NCI-H82 treated with DMSO at 0.1 percent for 48 hours (cell line): ENCODE results near the gene SNPH.
"Not testable (repeated sequence)": the region's sequence is repeated elsewhere in the genome, so short reads cannot be mapped to it uniquely, and the experiment has no call there.

Experiments used
- DNase-seq: peaks from one replicate; lab custom pipeline; 2025; ENCODE audit not compliant: unreplicated experiment; lab: John Stamatoyannopoulos, UW

SNPH gene

GRCh38 chr20:1266167-1266973 is at the start of gene SNPH:
SNPH (plus strand) TSS chr20:1266294; CDS start chr20:1296240, 29,946 bp downstream.
- peak; percentile 20 for DNase-seq

GRCh38 chr20:1216527-1217427 is 49.3 kb upstream of the SNPH start:
- DNase-seq: not testable (repeated sequence)

DNA sequence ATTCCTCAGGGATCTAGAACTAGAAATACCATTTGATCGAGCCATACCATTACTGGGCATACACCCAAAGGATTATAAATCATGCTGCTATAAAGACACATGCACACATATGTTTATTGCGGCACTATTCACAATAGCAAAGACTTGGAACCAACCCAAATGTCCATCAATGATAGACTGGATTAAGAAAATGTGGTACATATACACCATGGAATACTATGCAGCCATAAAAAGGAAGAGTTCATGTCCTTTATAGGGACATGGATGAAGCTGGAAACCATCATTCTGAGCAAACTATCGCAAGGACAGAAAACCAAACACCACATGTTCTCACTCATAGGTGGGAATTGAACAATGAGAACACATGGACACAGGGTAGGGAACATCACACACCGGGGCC is 43.3 kb upstream of the SNPH start:
- DNase-seq: not testable (repeated sequence)

DNA sequence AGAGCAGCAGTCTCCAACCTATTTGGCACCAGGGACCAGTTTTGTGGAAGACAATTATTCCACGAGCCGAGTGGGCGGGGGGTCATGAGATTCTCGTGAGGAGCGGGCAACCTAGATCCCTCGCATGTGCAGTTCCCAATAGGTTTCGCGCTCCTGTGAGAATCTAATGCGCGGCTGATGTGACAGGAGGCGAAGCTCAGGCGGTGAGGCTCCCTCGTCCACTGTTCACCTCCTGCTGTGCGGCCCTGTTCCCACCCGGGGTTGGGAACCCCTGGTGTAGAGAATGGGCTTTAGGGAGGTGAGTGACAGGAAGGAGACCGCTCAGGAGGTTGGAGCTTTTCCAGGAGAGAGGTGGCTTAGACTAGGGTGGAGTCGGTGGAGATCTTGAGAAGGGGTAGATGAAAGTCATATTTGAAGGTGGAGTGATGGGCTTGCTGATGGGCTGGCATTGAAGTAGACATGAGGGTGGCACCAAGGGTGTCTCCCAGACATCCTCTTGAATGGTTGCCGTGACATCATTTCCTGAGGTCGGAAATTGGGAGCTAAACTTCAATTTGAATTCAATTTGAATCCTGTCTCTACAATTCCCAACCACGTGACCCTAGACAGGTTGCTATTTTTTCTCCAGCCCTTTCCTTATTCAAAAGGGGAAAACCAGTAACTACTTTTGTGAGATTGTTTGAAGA is 41.7 kb upstream of the SNPH start:
- DNase-seq: no peak

GRCh38 chr20:1225263-1225782 is 40.8 kb upstream of the SNPH start:
- peak; percentile 51 for DNase-seq

DNA sequence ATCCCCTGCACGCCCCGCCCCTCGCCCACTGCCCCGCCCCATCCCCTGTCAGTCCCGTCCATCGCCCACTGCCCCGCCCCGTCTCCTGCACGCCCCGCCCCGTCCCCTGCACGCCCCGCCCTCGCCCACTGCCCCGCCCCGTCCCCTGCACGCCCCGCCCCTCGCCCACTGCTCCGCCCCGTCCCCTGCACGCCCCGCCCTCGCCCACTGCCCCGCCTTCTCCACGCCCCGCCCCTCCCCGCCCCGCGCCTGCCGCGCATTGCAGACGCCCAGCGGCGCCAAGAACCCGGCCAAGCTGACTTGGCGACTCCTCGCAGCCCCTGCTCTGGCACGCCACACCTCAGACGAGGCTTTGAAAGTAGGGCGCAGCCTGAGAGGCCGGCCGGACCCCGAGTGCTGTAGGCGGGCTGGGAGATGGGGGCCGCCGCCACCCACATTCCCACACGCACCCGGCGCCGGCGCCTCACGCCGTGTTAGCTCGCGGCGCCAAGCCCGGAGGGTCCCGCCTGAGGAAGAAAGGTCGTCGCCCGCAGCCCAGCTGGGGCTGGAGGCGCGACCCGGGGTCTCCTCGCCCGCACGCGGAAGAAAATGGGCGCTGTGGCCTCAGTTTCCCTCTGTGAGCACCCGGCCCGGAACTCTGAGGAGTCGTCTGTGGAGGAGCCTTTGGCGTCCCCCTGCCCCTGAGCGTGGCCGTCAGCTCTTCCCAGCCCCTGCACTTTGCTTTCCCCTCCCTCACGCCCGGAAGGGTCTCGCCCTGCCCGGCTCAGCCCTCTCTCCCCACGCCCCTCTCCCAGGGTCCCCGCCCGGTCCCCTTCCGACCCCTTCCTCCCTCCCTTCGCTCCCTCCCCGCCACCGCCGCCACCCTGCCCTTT is 40.1 kb upstream of the SNPH start, which contains the start of gene RAD21L1:
Gene RAD21L1, plus strand, starts transcription at position 262 of the 872 bp plus-strand sequence. CDS start 2,410 bp downstream, outside the sequence.
- DNase-seq: peak; percentile 46

DNA sequence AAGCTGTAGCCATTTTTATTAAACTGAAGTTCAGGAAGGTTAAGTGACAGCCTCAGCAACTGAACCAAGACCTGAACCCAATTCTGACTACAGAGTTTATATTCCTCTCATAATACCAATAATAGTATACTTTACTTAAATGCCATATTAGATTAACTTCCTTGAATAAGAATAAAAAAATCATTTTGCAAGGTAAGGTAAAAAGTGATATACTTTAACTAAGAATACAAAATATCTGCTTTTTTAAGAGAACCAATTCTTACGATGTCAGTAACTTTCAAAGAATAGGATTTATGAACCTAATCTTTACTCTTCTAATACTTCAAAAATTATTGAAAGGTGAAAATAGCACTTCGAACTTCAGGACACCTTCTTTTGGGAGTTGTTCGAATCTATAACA is 36.6 kb upstream of the SNPH start:
- DNase-seq: no peak

GRCh38 chr20:1232286-1233111 is 33.6 kb upstream of the SNPH start:
- DNase-seq: no peak

DNA sequence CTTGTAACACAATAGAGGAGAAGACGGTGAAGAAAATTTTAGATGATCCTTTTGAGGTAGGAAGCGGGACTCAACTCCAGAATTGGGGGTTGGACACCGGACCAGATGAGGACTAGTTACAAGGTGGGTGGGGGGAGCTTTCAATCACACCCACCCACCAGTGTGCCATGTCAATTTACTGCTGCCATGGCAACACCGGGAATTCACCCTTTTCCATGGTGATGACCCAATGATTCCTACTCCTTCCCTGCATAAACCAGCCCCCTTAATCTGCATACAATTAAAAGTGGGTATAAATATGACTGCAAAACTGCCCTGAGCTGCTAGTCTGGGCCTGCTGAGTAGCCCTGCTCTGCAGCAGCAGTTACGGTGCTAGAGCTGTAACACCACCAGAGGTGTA is 25.5 kb upstream of the SNPH start:
- DNase-seq: no peak

DNA sequence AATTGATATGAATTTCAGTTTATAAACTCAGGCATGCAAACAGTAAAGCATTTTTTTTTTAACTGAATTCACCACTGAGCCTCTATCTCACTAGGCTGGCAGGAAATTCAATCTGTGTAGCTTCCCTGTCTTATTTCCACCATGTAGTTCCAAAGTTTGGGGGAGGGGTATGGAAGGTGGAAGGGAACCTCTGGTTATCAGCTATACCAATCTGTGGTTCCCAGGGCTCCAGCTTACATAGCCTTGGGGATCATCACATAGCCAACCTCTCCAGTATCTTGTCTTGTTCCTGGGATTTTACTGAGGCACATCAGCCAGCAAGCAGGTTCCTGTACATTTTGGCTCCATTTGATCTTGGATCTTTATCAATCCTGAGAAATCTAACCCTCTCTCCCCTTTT is 24.6 kb upstream of the SNPH start:
- DNase-seq: no peak

DNA sequence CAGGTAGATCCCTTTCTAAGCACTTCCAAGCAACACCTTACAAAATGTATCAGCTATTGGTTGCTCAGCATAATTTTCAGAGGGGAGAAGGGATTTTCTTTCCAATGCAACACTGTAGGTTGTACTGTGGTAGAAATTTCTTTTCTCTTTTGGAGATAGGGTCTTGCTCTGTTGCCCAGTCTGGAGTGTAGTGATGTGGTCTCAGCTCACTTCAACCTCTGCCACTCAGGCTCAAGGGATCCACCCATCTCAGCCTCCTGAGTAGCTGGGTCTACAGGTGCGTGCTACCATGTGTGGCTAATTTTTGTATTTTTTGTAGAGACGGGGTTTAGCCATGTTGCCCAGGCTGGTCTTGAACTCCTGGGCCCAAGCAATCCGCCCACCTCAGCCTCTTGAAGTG is 24.0 kb upstream of the SNPH start:
- no peak for DNase-seq

DNA sequence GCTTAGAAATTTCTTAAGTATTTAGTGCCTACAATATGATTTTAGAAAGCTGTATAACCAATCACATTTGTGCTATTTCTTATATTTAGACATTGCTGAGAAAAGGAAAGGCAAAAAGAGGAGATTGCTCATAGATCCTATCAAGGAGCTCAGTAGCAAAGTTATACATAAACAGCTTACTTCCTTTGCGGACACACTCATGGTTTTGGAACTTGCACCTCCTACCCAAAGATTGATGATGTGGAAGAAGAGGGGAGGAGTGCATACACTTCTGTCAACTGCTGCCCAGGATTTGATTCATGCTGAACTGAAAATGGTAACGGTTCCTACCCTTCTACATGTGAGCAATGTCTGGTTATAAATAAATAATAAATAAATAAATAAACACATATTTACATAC is 23.6 kb upstream of the SNPH start:
- no peak for DNase-seq

GRCh38 chr20:1245578-1245977 is 20.5 kb upstream of the SNPH start:
- no peak for DNase-seq

GRCh38 chr20:1247689-1248088 is 18.4 kb upstream of the SNPH start:
- DNase-seq: no peak

DNA sequence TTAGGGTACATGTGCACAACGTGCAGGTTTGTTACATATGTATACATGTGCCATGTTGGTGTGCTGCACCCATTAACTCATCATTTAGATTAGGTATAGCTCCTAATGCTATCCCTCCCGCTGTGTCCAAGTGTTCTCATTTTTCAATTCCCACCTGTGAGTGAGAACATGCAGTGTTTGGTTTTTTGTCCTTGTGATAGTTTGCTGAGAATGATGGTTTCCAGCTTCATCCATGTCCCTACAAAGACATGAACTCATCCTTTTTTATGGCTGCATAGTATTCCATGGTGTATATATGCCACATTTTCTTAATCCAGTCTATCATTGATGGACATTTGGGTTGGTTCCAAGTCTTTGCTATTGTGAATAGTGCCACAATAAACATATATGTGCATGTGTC is 15.8 kb upstream of the SNPH start:
- DNase-seq: not testable (repeated sequence)

DNA sequence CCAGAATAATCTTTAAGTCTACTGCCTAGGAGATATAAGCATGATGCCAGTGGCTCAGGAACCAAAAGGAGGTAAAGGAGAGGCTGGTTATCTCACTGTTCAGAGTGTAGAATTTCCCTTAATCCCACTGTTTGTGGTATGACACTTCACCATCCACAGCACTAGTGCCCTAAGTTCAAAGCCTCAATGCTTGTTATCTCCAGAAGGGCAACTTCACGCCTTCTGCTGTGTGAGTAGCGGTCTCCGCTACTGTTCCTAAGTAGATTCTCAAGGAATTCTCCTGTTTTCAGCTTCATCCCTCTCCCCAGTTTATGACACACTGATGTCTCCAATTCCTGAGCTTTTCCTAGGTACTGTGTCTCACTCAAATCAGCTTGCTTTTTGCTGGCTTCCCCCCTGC is 13.7 kb upstream of the SNPH start:
- DNase-seq: no peak

GRCh38 chr20:1254254-1254653 is 11.8 kb upstream of the SNPH start:
- no peak for DNase-seq

DNA sequence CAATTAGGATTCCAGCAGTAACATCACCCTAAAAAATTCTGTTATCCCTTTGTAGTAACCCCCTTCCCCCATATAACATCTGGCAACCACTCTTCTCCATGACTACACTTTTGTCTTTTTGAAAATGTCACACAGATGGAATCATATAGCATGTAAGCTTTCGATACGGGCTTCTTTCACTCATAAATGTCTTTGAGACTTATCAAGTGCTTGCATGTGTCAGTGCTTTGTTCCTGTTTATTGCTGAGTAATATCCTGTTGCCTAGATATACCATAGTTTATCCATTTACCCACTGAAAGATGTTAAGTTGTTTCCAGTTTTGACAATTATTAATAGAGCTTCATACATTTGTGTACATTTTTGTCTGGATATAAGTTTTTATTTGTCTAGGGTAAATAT is 10.4 kb upstream of the SNPH start:
- DNase-seq: no peak

GRCh38 chr20:1263853-1264252 is 2.2 kb upstream of the SNPH start:
- no peak for DNase-seq
